GM12878 (cell line): Measurements from ENCODE around the gene SPTBN1. TPM values are rescaled to one million over a fixed set of nuclear protein-coding genes. Genes with fewer than 3 reads are reported as not detected.

Source experiments
- ATAC-seq: fragments of 200-7000 bp; cut with Tn5 transposase; 3 replicates; pipeline ENCODE4 v1.9.1; 2020; ENCODE audit warnings: mild to moderate bottlenecking, moderate library complexity
- BruUV-seq: library from RNA; stranded (reverse); fragments of 400-500 nt; replicated peaks from 2 replicates; lab custom pipeline; 2021; lab: Mats Ljungman, UMichigan
- CTCF ChIA-PET: fragments of 300-600 bp; sonication (Branson Sonifier 250); formaldehyde crosslinking; extraction: SDS; loops from one replicate; lab custom pipeline; 2021; ENCODE audit warnings: inconsistent platforms; lab: Yijun Ruan, JAX
- POLR2A ChIA-PET: fragments of 350-600 bp; formaldehyde crosslinking; extraction: SDS; loops from one replicate; lab custom pipeline; 2021; ENCODE audit warnings: inconsistent platforms; lab: Charles Lee
- RAD21 ChIA-PET: fragments of 300-600 bp; sonication (Branson Sonifier 250); formaldehyde crosslinking; loops from one replicate; lab custom pipeline; 2023; ENCODE audit warnings: antibody characterized with exemption; ENCODE audit not compliant: unreplicated experiment; lab: Charles Lee
- SMC1A ChIA-PET: fragments of 300-600 bp; sonication (Branson Sonifier 250); formaldehyde crosslinking; loops from one replicate; lab custom pipeline; 2023; ENCODE audit not compliant: unreplicated experiment, uncharacterized antibody; lab: Charles Lee
- DNase-seq: peaks from one replicate; pipeline ENCODE4 v3.0.0-alpha.2; 2011; ENCODE audit warnings: low read depth, low spot score
- FAIRE-seq: peaks from 3 replicates; lab custom pipeline; 2011; peaks lifted over from hg19 to GRCh38; lab: Jason Lieb, UNC
- H2AFZ ChIP-seq: 2 replicates; pipeline ENCODE4 v1.6.0; 2011; ENCODE audit warnings: low read depth, low read length, control low read depth; ENCODE audit not compliant: control insufficient read depth
- H3K27ac ChIP-seq: 2 replicates; pipeline ENCODE4 v1.5.1; 2011; ENCODE audit warnings: control low read depth; ENCODE audit not compliant: control insufficient read depth, insufficient read depth
- H3K27me3 ChIP-seq, 2 experiments: replicated peaks in 1 of 2; 2 replicates each; pipeline versions ENCODE4 v1.6.0 to v1.6.1; 2011; ENCODE audit warnings: low read length in 1 of 2; ENCODE audit not compliant: control insufficient read depth in 2 of 2, insufficient read depth in 2 of 2
- H3K36me3 ChIP-seq, 2 experiments: 2 replicates each; pipeline ENCODE4 v1.5.1; 2011; ENCODE audit warnings: low read length in 1 of 2; ENCODE audit not compliant: control insufficient read depth in 2 of 2, insufficient read depth in 2 of 2
- H3K4me1 ChIP-seq: 2 replicates; pipeline ENCODE4 v1.6.1; 2011; ENCODE audit warnings: mild to moderate bottlenecking, low read length, moderate library complexity, mixed read lengths; ENCODE audit not compliant: control insufficient read depth, insufficient read depth
- H3K4me2 ChIP-seq: 2 replicates; pipeline ENCODE4 v1.6.0; 2011; ENCODE audit warnings: control low read depth; ENCODE audit not compliant: control insufficient read depth, insufficient read depth
- H3K4me3 ChIP-seq: fragments of 200-600 bp; sonication (generic); 2 replicates; pipeline ENCODE4 v1.5.1; 2016
- H3K79me2 ChIP-seq: 2 replicates; pipeline ENCODE4 v1.6.0; 2011; ENCODE audit warnings: low read length; ENCODE audit not compliant: control insufficient read depth, insufficient read depth
- H3K9ac ChIP-seq: 2 replicates; pipeline ENCODE4 v1.8.0; 2011; ENCODE audit warnings: low read length, control low read depth, mixed read lengths; ENCODE audit not compliant: control insufficient read depth, insufficient read depth
- H3K9me3 ChIP-seq: replicated peaks from 3 replicates; pipeline ENCODE4 v1.5.1; 2011; ENCODE audit warnings: mild to moderate bottlenecking, low read length; ENCODE audit not compliant: control insufficient read depth, insufficient read depth
- H4K20me1 ChIP-seq: 2 replicates; pipeline ENCODE4 v1.6.0; 2011; ENCODE audit not compliant: control insufficient read depth, insufficient read depth
- ATF7 ChIP-seq: fragments of 450-650 bp; IDR thresholded peaks from 2 replicates; pipeline ENCODE4 v1.6.1; 2016; ENCODE audit warnings: low read depth, mild to moderate bottlenecking
- CEBPB ChIP-seq, 2 experiments: fragments of 150-350 bp in 1 of 2; IDR thresholded peaks; 2 replicates each; pipeline ENCODE4 v1.6.1; 2012 to 2014; ENCODE audit warnings: low read depth in 2 of 2, low read length in 2 of 2, borderline replicate concordance in 1 of 2, inconsistent platforms in 1 of 2
- IRF3 ChIP-seq: fragments of 450-650 bp; IDR thresholded peaks from 2 replicates; pipeline ENCODE4 v1.6.1; 2014; ENCODE audit warnings: mild to moderate bottlenecking
- MYB ChIP-seq: fragments of 150-350 bp; IDR thresholded peaks from 2 replicates; pipeline ENCODE4 v1.6.1; 2014; ENCODE audit warnings: mild to moderate bottlenecking, low read depth, low read length, borderline replicate concordance
- NR2C2 ChIP-seq: IDR thresholded peaks from 2 replicates; pipeline ENCODE4 v1.6.1; 2011; ENCODE audit warnings: borderline replicate concordance, low read depth; ENCODE audit not compliant: control insufficient read depth, insufficient read length
- ZBTB33 ChIP-seq: fragments of 450-650 bp; IDR thresholded peaks from 2 replicates; pipeline ENCODE4 v1.6.1; 2017; ENCODE audit warnings: mild to moderate bottlenecking
- ZNF384 ChIP-seq: IDR thresholded peaks from 2 replicates; pipeline ENCODE4 v1.6.1; 2012; ENCODE audit warnings: low read depth, mild to moderate bottlenecking, low read length, improper control_type of control experiment, borderline replicate concordance
- WGBS: methylation state at CpG from one replicate; pipeline ENCODE4 v1.1.6; 2016; ENCODE audit warnings: low lambda C conversion rate; ENCODE audit not compliant: insufficient replicate concordance, insufficient coverage; ENCODE audit errors: missing lambda C conversion rate; 5-methylcytosine and 5-hydroxymethylcytosine counted together
- in situ Hi-C: fragments of 300-500 bp; cut with MboI; formaldehyde crosslinking; loops from 9 replicates; pipeline ENCODE4 v1.14.3; 2018; ENCODE audit warnings: mixed read lengths
- intact Hi-C: fragments of 100-400 bp; cut with micrococcal nuclease; formaldehyde crosslinking; loops from one replicate; pipeline ENCODE4 v1.14.2; 2022; ENCODE audit not compliant: unreplicated experiment
- polyA plus RNA-seq, 11 experiments: library from polyadenylated mRNA; depleted of rRNA in 4 of 11; unstranded in 6 of 11; stranded (reverse) in 5 of 11; fragments of >200 nt; fragmentation: Nextera tagmentation in 4 of 11; fragmentation: Illumina TruSeq in 1 of 11; extraction: Ambion mirVana in 4 of 11; extraction: Trizol in 1 of 11; gene quantifications; 1 replicate in 1 of 11; 2 replicates in 10 of 11; pipeline versions ENCODE4 v1.2.1 to v1.2.3, GENCODE V29; 2011 to 2016; ENCODE audit warnings: inconsistent platforms in 2 of 11, missing spikeins in 2 of 11, low read depth in 1 of 11
- total RNA-seq, 4 experiments: library from RNA; depleted of rRNA in 3 of 4; stranded (reverse); fragments of >200 nt in 3 of 4; fragmentation: Illumina TruSeq in 1 of 4; extraction: Trizol in 1 of 4; gene quantifications; 2 replicates each; pipeline versions ENCODE4 v1.2.1 to v1.2.3, GENCODE V29; 2013 to 2021
- TF ChIP-seq, protein P1 (sequence below): fragments of 450-650 bp; formaldehyde crosslinking; IDR thresholded peaks from 2 replicates; pipeline ENCODE4 v1.4.0; 2022; ENCODE audit warnings: mild to moderate bottlenecking, moderate library complexity

Gene SPTBN1
- total and polyA plus RNA-seq, 10 of the 15 experiments (the other 5 are each of a cell fraction or from before 2014, with no cell fraction given), result 20.6 to 154 (median 76.7) TPM

GRCh38 chr2:54444503-54444902 is 11.6 kb upstream of the SPTBN1 start:
- in situ Hi-C loops, result no loop called here
- no TSS peak for BruUV-seq
- FAIRE-seq, result no peak

GRCh38 chr2:54446122-54446521 is 10.0 kb upstream of the SPTBN1 start:
- H3K27me3 ChIP-seq, result no peaks in the 10 kb centered on the region
- DNase-seq, result no peak
- no peak overlapping the region for H3K4me3 ChIP-seq
- no peaks in the 10 kb centered on the region for H4K20me1 ChIP-seq
- no peak overlapping the region for H3K27ac ChIP-seq
- intact Hi-C loops (no loop called here), in situ Hi-C loops (no loop called here)
- H2AFZ ChIP-seq, result no peak overlapping the region
- no peaks in the 10 kb centered on the region for H3K4me1 ChIP-seq
- TF ChIP-seq, protein P1, sequence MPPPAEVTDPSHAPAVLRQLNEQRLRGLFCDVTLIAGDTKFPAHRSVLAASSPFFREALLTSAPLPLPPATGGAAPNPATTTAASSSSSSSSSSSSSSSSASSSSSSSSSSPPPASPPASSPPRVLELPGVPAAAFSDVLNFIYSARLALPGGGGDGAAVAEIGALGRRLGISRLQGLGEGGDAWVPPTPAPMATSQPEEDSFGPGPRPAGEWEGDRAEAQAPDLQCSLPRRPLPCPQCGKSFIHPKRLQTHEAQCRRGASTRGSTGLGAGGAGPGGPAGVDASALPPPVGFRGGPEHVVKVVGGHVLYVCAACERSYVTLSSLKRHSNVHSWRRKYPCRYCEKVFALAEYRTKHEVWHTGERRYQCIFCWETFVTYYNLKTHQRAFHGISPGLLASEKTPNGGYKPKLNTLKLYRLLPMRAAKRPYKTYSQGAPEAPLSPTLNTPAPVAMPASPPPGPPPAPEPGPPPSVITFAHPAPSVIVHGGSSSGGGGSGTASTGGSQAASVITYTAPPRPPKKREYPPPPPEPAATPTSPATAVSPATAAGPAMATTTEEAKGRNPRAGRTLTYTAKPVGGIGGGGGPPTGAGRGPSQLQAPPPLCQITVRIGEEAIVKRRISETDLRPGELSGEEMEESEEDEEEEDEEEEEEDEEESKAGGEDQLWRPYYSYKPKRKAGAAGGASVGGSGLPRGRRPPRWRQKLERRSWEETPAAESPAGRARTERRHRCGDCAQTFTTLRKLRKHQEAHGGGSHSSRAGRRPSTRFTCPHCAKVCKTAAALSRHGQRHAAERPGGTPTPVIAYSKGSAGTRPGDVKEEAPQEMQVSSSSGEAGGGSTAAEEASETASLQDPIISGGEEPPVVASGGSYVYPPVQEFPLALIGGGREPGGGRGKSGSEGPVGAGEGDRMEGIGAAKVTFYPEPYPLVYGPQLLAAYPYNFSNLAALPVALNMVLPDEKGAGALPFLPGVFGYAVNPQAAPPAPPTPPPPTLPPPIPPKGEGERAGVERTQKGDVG, result no peak
- TF ChIP-seq ATF7 (no peak), MYB (no peak), IRF3 (no peak), ZBTB33 (no peak)
- TF ChIP-seq, all 136 proteins: peak for 0
- RAD21 ChIA-PET, result no interaction called here
- SMC1A ChIA-PET, result interaction anchor here (2.8 kb wide), 1 partner anchor 11 kb away, joined by 13 read pairs; no protein-coding TSS in a partner anchor
- no peak overlapping the region for H3K9ac ChIP-seq
- no peaks in the 10 kb centered on the region for H3K9me3 ChIP-seq
- no peaks in the 10 kb centered on the region for H3K36me3 ChIP-seq
- no peak overlapping the region for H3K4me2 ChIP-seq
- ATAC-seq, result no peak
- H3K79me2 ChIP-seq, result no peaks in the 10 kb centered on the region
- FAIRE-seq, result no peak
- CTCF ChIA-PET, result interaction anchor here (0.8 kb wide), 1 partner anchor 59 kb away, joined by 3 read pairs; no protein-coding TSS in a partner anchor
- POLR2A ChIA-PET, result interaction anchor here (1.4 kb wide), 1 partner anchor 10 kb away, joined by 4 read pairs; no protein-coding TSS in a partner anchor
- no TSS peak for BruUV-seq

More at GRCh38 chr2:54444503-54444902, 11.6 kb upstream of the SPTBN1 start:
- H3K9me3 ChIP-seq, result no peaks in the 10 kb centered on the region
- RAD21 ChIA-PET, result no interaction called here
- CTCF ChIA-PET, result no interaction called here
- DNase-seq (no peak), ATAC-seq (no peak)
- no peak overlapping the region for H3K9ac ChIP-seq
- intact Hi-C loops, result no loop called here
- WGBS, result 4% methylated on average over 1 of the region's 1 CpG
- H4K20me1 ChIP-seq, result no peaks in the 10 kb centered on the region
- H3K4me3 ChIP-seq, result no peak overlapping the region
- SMC1A ChIA-PET, result no interaction called here
- no peak for TF ChIP-seq ZNF384
- no peak for TF ChIP-seq NR2C2
- TF ChIP-seq CEBPB (IDR thresholded peaks at IDR 0.05; ENCODE audit: borderline replicate concordance in 1 of 2, low read depth in 2 of 2, low read length in 2 of 2), result no peak
- no peaks in the 10 kb centered on the region for H3K79me2 ChIP-seq
- H3K27me3 ChIP-seq, result no peaks in the 10 kb centered on the region
- POLR2A ChIA-PET, result no interaction called here
- no peaks in the 10 kb centered on the region for H3K4me1 ChIP-seq
- no peaks in the 10 kb centered on the region for H3K36me3 ChIP-seq
- H2AFZ ChIP-seq, result no peak overlapping the region
- H3K4me2 ChIP-seq, result no peak overlapping the region
- no peak overlapping the region for H3K27ac ChIP-seq
